Astrocyte (in vitro differentiated cells and primary cell): ENCODE data around the gene MYO15B. TPM values are rescaled to one million over a fixed set of nuclear protein-coding genes. Genes with fewer than 3 reads are reported as not detected.

Experiments used
- DNase-seq: peaks from one replicate; pipeline ENCODE4 v3.0.0-alpha.2; 2010; ENCODE audit warnings: low read depth
- FAIRE-seq: peaks from 2 replicates; lab custom pipeline; 2011; peaks lifted over from hg19 to GRCh38; lab: Jason Lieb, UNC
- H2AFZ ChIP-seq: 2 replicates; pipeline ENCODE4 v1.6.0; 2012; ENCODE audit warnings: low read depth, low read length, inconsistent platforms
- H3K27ac ChIP-seq: 2 replicates; pipeline ENCODE4 v1.5.1; 2011; ENCODE audit warnings: low read depth, low read length, inconsistent platforms
- H3K27me3 ChIP-seq: 2 replicates; pipeline ENCODE4 v1.6.0; 2011; ENCODE audit warnings: low read length, inconsistent platforms; ENCODE audit not compliant: insufficient read depth
- H3K36me3 ChIP-seq: 2 replicates; pipeline ENCODE4 v1.5.1; 2011; ENCODE audit warnings: low read length, inconsistent platforms; ENCODE audit not compliant: insufficient read depth
- H3K4me1 ChIP-seq: 2 replicates; pipeline ENCODE4 v1.5.1; 2011; ENCODE audit warnings: low read length, inconsistent platforms; ENCODE audit not compliant: insufficient read depth
- H3K4me2 ChIP-seq: 2 replicates; pipeline ENCODE4 v1.6.0; 2012; ENCODE audit warnings: low read length, inconsistent platforms
- H3K4me3 ChIP-seq: 2 replicates; pipeline ENCODE4 v1.5.1; 2011; ENCODE audit warnings: low read depth, mild to moderate bottlenecking, low read length, inconsistent platforms; ENCODE audit not compliant: insufficient read depth
- H3K79me2 ChIP-seq: 2 replicates; pipeline ENCODE4 v1.6.0; 2012; ENCODE audit warnings: mild to moderate bottlenecking, low read length, inconsistent platforms; ENCODE audit not compliant: insufficient read depth
- H3K9ac ChIP-seq: 2 replicates; pipeline ENCODE4 v1.6.0; 2012; ENCODE audit warnings: mild to moderate bottlenecking, low read length, inconsistent platforms
- H3K9me3 ChIP-seq: 2 replicates; pipeline ENCODE4 v1.5.1; 2012; ENCODE audit warnings: low read depth, mild to moderate bottlenecking, low read length, inconsistent platforms; ENCODE audit not compliant: insufficient read depth
- H4K20me1 ChIP-seq: 2 replicates; pipeline ENCODE4 v1.6.0; 2012; ENCODE audit warnings: low read length, inconsistent platforms; ENCODE audit not compliant: insufficient read depth
- H3K27ac Mint-ChIP-seq: one replicate; pipeline ENCODE4 v1.8.0; 2021; ENCODE audit warnings: mild to moderate bottlenecking, mixed read lengths; ENCODE audit not compliant: unreplicated experiment
- H3K27me3 Mint-ChIP-seq: one replicate; pipeline ENCODE4 v1.8.0; 2021; ENCODE audit warnings: low read depth, mixed read lengths; ENCODE audit not compliant: unreplicated experiment
- H3K36me3 Mint-ChIP-seq: one replicate; pipeline ENCODE4 v1.8.0; 2021; ENCODE audit warnings: low read depth, mixed read lengths; ENCODE audit not compliant: unreplicated experiment
- H3K4me1 Mint-ChIP-seq: one replicate; pipeline ENCODE4 v1.8.0; 2021; ENCODE audit warnings: low read depth, mixed read lengths; ENCODE audit not compliant: unreplicated experiment
- H3K4me3 Mint-ChIP-seq: one replicate; pipeline ENCODE4 v1.8.0; 2021; ENCODE audit warnings: mild to moderate bottlenecking, moderate library complexity, mixed read lengths; ENCODE audit not compliant: unreplicated experiment
- H3K9me3 Mint-ChIP-seq: one replicate; pipeline ENCODE4 v1.8.0; 2021; ENCODE audit warnings: mild to moderate bottlenecking, mixed read lengths; ENCODE audit not compliant: unreplicated experiment
- CTCF ChIP-seq: IDR thresholded peaks from 2 replicates; pipeline ENCODE4 v1.5.1; 2011; ENCODE audit warnings: low read depth, mild to moderate bottlenecking, inconsistent platforms, low read length, moderate library complexity; ENCODE audit not compliant: insufficient read depth
- EZH2 ChIP-seq: IDR thresholded peaks from 2 replicates; pipeline ENCODE4 v1.6.1; 2012; ENCODE audit warnings: mild to moderate bottlenecking, low read length, inconsistent platforms; ENCODE audit not compliant: insufficient read depth
- total RNA-seq: library from RNA; stranded (reverse); gene quantifications from 2 replicates; pipeline ENCODE4 v1.2.1, GENCODE V29; 2021

The MYO15B gene
- total RNA-seq, 1 donor from 2014 or later: 3.5 TPM

DNA sequence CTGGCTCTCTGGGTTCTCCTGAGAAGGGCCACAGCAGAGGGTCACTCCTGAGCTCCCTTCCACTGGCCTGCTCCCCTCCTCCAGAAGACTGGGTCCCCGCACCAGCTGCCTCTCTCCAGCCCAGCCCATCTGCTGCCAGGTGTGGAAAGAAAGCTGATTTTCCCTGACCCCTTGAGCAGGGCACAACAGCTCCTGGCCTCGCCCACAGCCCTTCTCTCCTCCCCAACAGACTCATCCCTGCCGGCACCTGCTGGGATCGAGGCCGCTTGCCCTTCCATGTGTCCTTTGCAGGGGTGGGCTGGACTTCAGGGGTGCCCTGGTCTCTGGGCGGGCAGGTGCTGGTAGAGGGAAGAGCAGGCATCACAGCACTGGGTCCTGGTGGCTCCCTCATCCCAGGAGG lies 40.8 kb downstream of the MYO15B start:
- no peak for TF ChIP-seq CTCF
- no peak for TF ChIP-seq EZH2

GRCh38 chr17:75629157-75629556 lies 41.6 kb downstream of the MYO15B start:
- Histone ChIP-seq H3K9ac (no peak overlapping the region), H3K4me2 (no peak overlapping the region), H3K4me1 (peaks cover 12% of the 10 kb centered on the region), H3K36me3 (no peaks in the 10 kb centered on the region), H2AFZ (no peak overlapping the region), H3K4me3 (no peak overlapping the region), H3K9me3 (no peaks in the 10 kb centered on the region), H4K20me1 (peaks cover 5% of the 10 kb centered on the region), H3K79me2 (no peaks in the 10 kb centered on the region), H3K27ac (no peak overlapping the region), H3K27me3 (no peaks in the 10 kb centered on the region)
- no peak for TF ChIP-seq CTCF
- TF ChIP-seq EZH2: no peak
- Mint-ChIP-seq H3K27me3 (no peaks in the 10 kb centered on the region), H3K27ac (no peak overlapping the region), H3K36me3 (no peaks in the 10 kb centered on the region), H3K4me1 (peaks cover 6% of the 10 kb centered on the region), H3K4me3 (no peak overlapping the region), H3K9me3 (no peaks in the 10 kb centered on the region)
- no peak for FAIRE-seq
- no peak for DNase-seq

More for the DNA sequence above, 40.8 kb downstream of the MYO15B start:
- Mint-ChIP-seq H3K27ac (no peak overlapping the region), H3K36me3 (no peaks in the 10 kb centered on the region), H3K9me3 (no peaks in the 10 kb centered on the region), H3K4me1 (peaks cover 4% of the 10 kb centered on the region), H3K4me3 (no peak overlapping the region), H3K27me3 (no peaks in the 10 kb centered on the region)
- H3K9me3 ChIP-seq: no peaks in the 10 kb centered on the region
- no peak for DNase-seq
- H4K20me1 ChIP-seq: peaks cover 5% of the 10 kb centered on the region
- no peak for FAIRE-seq
- no peak overlapping the region for H3K4me3 ChIP-seq
- no peak overlapping the region for H3K9ac ChIP-seq
- no peak overlapping the region for H3K27ac ChIP-seq
- H3K4me2 ChIP-seq: no peak overlapping the region
- no peaks in the 10 kb centered on the region for H3K36me3 ChIP-seq
- H3K27me3 ChIP-seq: no peaks in the 10 kb centered on the region
- peaks cover 5% of the 10 kb centered on the region for H3K4me1 ChIP-seq
- no peak overlapping the region for H2AFZ ChIP-seq
- H3K79me2 ChIP-seq: no peaks in the 10 kb centered on the region

GRCh38 chr17:75630071-75630917 lies 42.7 kb downstream of the MYO15B start:
- Histone ChIP-seq H3K27ac (no peak overlapping the region), H3K36me3 (no peaks in the 10 kb centered on the region), H3K4me2 (no peak overlapping the region), H3K9ac (no peak overlapping the region), H3K79me2 (no peaks in the 10 kb centered on the region), H2AFZ (no peak overlapping the region), H3K4me1 (peaks cover 13% of the 10 kb centered on the region), H4K20me1 (peaks cover 9% of the 10 kb centered on the region), H3K27me3 (no peaks in the 10 kb centered on the region), H3K9me3 (no peaks in the 10 kb centered on the region), H3K4me3 (no peak overlapping the region)
- peaks cover 6% of the 10 kb centered on the region for H3K4me1 Mint-ChIP-seq
- no peaks in the 10 kb centered on the region for H3K27me3 Mint-ChIP-seq
- peaks cover 2% of the 10 kb centered on the region for H3K36me3 Mint-ChIP-seq
- no peak for FAIRE-seq
- H3K9me3 Mint-ChIP-seq: no peaks in the 10 kb centered on the region
- no peak overlapping the region for H3K4me3 Mint-ChIP-seq
- TF ChIP-seq EZH2 (no peak), CTCF (no peak)
- no peak overlapping the region for H3K27ac Mint-ChIP-seq
- no peak for DNase-seq
